Measurements from ENCODE around the gene CLPSL1. TPM values are rescaled to one million over a fixed set of nuclear protein-coding genes. Genes with fewer than 3 reads are reported as not detected.

The CLPSL1 gene
- total and polyA plus RNA-seq, 2 of the 13 experiments (the other 11 are each of a cell fraction or from before 2014, with no cell fraction given), result not detected

DNA sequence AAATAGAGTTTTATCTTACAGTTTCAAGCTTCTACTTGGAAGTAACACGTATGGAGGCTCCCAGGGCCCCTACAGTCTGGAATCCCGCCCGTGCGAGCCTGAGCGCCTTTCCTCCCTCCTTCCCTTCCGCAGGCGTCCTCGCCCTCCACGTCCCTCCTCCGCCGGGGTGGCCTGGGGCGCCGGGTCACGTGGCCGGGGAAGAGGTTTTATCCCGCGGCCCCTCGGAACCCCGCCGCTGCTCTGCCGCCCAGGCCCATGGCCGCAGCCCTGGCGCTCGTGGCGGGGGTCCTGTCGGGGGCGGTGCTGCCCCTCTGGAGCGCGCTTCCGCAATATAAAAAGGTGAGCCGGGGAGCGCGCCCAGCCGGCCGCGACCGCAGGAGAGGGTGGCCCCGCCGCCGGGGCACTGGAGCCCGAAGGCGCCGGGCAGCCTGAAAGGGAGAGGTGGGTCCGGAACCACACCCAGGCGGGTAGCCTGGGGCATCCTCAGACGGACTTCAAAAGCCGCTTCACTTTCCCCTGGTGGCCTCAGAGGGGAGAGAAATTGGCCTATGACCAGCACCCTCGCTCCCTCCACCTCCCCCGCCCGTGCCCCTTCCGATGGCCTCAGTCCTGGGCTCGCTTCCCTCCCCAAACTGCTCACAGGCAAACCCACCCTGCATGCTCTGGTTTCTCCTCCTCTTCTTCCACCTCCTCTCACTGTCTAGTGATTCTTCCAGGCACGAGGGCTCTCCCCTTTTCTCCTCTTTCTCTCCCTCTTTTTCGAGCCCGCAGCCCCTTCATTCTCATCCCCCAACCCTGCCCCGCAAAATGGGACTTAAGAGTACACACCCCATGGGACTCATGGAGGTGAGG lies 4.2 kb upstream of the CLPSL1 start, which contains the start of gene CLPSL2 (continued):
- TF ChIP-seq USF2 (IDR thresholded peaks at IDR 0.05; ENCODE audit: low read depth, low read length) (no peak), USF2 (CRISPR knock-in tag; IDR thresholded peaks at IDR 0.05; ENCODE audit: borderline replicate concordance) (peak; percentile 55; the same call in 1 of the 2 replicates), PHF21A (CRISPR knock-in tag; IDR thresholded peaks at IDR 0.05) (peak; percentile 41; the same call in 1 of the 2 replicates), LCORL (IDR thresholded peaks at IDR 0.05) (no peak), LCORL (CRISPR knock-in tag; IDR thresholded peaks at IDR 0.05) (peak; percentile 47; the same call in 1 of the 2 replicates), POGK (CRISPR knock-in tag; conservative IDR thresholded peaks at IDR 0.05) (0 out of 2 replicates have a peak, but pooled peaks have one; percentile 49), ZGPAT (CRISPR knock-in tag; IDR thresholded peaks at IDR 0.05) (0 out of 2 replicates have a peak, but pooled peaks have one; percentile 30), ZNF121 (CRISPR knock-in tag; IDR thresholded peaks at IDR 0.05) (no peak), RNF2 (conservative IDR thresholded peaks at IDR 0.05; ENCODE audit: low read depth) (0 out of 2 replicates have a peak, but pooled peaks have one; percentile 43), ZBTB7B (CRISPR knock-in tag; IDR thresholded peaks at IDR 0.05) (no peak), SUZ12 (IDR thresholded peaks at IDR 0.05; ENCODE audit: low read depth, low read length) (no peak), ZNF136 (CRISPR knock-in tag; IDR thresholded peaks at IDR 0.05; ENCODE audit: low read depth) (0 out of 2 replicates have a peak, but pooled peaks have one; percentile 26), POLR2A (IDR thresholded peaks at IDR 0.05; ENCODE audit: insufficient read depth in 1 of 2, low read depth in 2 of 2, low read length in 2 of 2) (no peak), RBM39 (IDR thresholded peaks at IDR 0.05; ENCODE audit: low read depth, low read length, poor library complexity, severe bottlenecking) (peak; percentile 37), ZNF777 (CRISPR knock-in tag; IDR thresholded peaks at IDR 0.05) (peak; percentile 39; the same call in 1 of the 2 replicates), KDM2A (CRISPR knock-in tag; IDR thresholded peaks at IDR 0.05; ENCODE audit: borderline replicate concordance, low read depth) (0 out of 2 replicates have a peak, but pooled peaks have one; percentile 16), ZNF274 (CRISPR knock-in tag; IDR thresholded peaks at IDR 0.05) (peak; percentile 63; the same call in 1 of the 2 replicates), XRCC5 (optimal IDR thresholded peaks at IDR 0.05; ENCODE audit: low read length) (no peak)
- TF ChIP-seq, protein P1, sequence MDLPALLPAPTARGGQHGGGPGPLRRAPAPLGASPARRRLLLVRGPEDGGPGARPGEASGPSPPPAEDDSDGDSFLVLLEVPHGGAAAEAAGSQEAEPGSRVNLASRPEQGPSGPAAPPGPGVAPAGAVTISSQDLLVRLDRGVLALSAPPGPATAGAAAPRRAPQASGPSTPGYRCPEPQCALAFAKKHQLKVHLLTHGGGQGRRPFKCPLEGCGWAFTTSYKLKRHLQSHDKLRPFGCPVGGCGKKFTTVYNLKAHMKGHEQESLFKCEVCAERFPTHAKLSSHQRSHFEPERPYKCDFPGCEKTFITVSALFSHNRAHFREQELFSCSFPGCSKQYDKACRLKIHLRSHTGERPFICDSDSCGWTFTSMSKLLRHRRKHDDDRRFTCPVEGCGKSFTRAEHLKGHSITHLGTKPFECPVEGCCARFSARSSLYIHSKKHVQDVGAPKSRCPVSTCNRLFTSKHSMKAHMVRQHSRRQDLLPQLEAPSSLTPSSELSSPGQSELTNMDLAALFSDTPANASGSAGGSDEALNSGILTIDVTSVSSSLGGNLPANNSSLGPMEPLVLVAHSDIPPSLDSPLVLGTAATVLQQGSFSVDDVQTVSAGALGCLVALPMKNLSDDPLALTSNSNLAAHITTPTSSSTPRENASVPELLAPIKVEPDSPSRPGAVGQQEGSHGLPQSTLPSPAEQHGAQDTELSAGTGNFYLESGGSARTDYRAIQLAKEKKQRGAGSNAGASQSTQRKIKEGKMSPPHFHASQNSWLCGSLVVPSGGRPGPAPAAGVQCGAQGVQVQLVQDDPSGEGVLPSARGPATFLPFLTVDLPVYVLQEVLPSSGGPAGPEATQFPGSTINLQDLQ (CRISPR knock-in tag; IDR thresholded peaks at IDR 0.05), result peak; percentile 51; the same call in 1 of the 2 replicates
